Measurements from ENCODE around the gene BMPR1A. TPM values are rescaled to one million over a fixed set of nuclear protein-coding genes. Genes with fewer than 3 reads are reported as not detected.

BMPR1A gene
- total and polyA plus RNA-seq, 9 of the 15 experiments (the other 6 are each of a cell fraction or from before 2014, with no cell fraction given) = 1.6 to 17.5 (median 9.1) TPM

GRCh38 chr10:86876748-86877147 lies 120.3 kb downstream of the BMPR1A start:
- Histone ChIP-seq H4K20me1 (replicated peaks; ENCODE audit: control insufficient read depth, insufficient read depth, low read length) (no peaks in the 10 kb centered on the region), H2AFZ (ENCODE audit: low read depth, low read length) (no peak overlapping the region), H3K4me1 (replicated peaks in 1 of 2; ENCODE audit: control insufficient read depth in 2 of 2, insufficient read depth in 2 of 2, low read length in 2 of 2) (no peaks in the 10 kb centered on the region), H3K9me1 (ENCODE audit: control insufficient read depth, insufficient read depth, low read length) (no peaks in the 10 kb centered on the region), H3K27ac (ENCODE audit: extremely low read depth, low read depth, low read length) (no peak overlapping the region), H3K9ac (ENCODE audit: insufficient read depth in 1 of 2, low read depth in 2 of 2, low read length in 2 of 2) (no peak overlapping the region), H3K36me3 (ENCODE audit: control insufficient read depth, insufficient read depth, low read length) (peaks cover 7% of the 10 kb centered on the region; the same call in 1 of the 3 replicates), H3K27me3 (ENCODE audit: control insufficient read depth in 2 of 2, insufficient read depth in 2 of 2, low read length in 2 of 2) (no peaks in the 10 kb centered on the region), H3K4me2 (ENCODE audit: insufficient read depth, low read length) (no peak overlapping the region), H3K4me3 (no peak overlapping the region), H3K79me2 (ENCODE audit: control insufficient read depth, insufficient read depth, low read length) (no peaks in the 10 kb centered on the region), H3K9me3 (replicated peaks; ENCODE audit: control insufficient read depth, insufficient read depth, low read depth, low read length) (no peaks in the 10 kb centered on the region)
- no peak for DNase-seq (ENCODE audit: extremely low read depth in 1 of 4, low spot score in 3 of 4)
- no peak for ATAC-seq
- TF ChIP-seq CBX8 (IDR thresholded peaks at IDR 0.05; ENCODE audit: borderline replicate concordance, extremely low read depth, low read depth, low read length, poor library complexity, severe bottlenecking) (no peak), KDM1A (IDR thresholded peaks at IDR 0.05) (no peak), FOXO4 (CRISPR knock-in tag; IDR thresholded peaks at IDR 0.05) (no peak), GTF2A2 (tag; IDR thresholded peaks at IDR 0.05) (no peak), ZFPM2 (CRISPR knock-in tag; IDR thresholded peaks at IDR 0.05) (no peak), FIP1L1 (IDR thresholded peaks at IDR 0.05; ENCODE audit: low read depth, low read length, poor library complexity, severe bottlenecking) (no peak), ZBED1 (IDR thresholded peaks at IDR 0.05) (no peak)
- intact Hi-C loops (cut with micrococcal nuclease) = no loop called here
- CTCF ChIA-PET (ENCODE audit: low intra/inter-chr PET ratio) = no interaction called here
- WGBS (ENCODE audit: insufficient coverage, low coverage, missing lambda C conversion rate) = 100% methylated on average over 2 of the region's 2 CpGs
- no TSS peak for BruUV-seq (replicated peaks)
- no peak for FAIRE-seq
- in situ Hi-C loops (cut with MboI) = no loop called here
- POLR2A ChIA-PET = interaction anchor here (0.5 kb wide), 1 partner anchor 11 kb away, joined by 3 read pairs; no protein-coding TSS in a partner anchor

Data from K562 (cell line).